ENCODE results near the gene DHODH. TPM values are rescaled to one million over a fixed set of nuclear protein-coding genes. Genes with fewer than 3 reads are reported as not detected.

DHODH gene
- total RNA-seq, 1 donor from 2014 or later: 6.2 TPM

DNA sequence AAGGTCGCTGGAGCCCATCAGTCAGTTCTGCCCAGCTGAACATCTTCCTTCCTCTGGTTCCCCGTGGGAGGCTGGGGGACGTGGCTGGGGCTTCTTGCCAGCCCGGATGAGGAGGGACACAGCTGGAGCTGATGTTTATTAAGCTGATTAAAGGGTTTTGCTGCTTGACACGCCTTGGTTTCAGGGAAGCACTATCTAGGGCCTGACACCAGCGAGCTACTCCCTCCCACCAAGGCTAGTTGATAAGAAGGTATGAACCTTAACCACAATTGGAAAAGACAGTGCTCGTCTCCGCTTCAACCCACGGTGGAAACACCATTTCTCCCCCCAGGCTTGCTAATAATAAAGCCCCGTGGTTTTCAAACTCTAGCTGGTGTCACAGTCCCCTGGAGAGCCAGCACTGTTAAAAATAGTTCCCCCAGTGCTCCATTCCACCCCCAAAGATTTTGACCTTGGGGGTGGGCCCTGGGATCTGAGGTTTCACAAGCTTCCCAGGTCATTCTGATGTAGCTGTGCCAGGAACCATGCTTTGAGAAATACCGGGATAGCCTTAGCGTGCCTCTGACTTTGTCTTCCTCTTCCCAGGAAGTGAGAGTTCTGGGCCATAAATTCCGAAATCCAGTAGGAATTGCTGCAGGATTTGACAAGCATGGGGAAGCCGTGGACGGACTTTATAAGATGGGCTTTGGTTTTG lies 5.5 kb downstream of the DHODH start:
- no peak for ATAC-seq

DNA sequence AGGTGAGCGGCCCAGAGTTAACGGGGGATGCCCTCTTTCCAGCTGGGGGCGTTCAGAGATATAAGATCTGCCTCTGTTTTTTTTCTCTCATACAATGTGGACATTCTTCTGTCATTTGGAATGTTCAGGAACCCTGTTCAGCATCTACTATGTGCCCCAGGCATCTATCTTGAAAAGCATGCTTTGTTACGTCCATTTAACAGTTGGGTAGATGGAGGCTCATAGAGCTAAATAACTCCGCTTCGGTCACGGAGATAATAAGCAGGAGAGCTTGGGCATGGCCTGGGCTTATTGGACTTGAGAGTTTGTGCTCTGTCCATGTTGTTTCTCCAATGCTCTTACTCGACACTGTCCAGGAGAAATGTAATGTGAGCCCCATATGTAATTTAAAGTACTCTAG lies 6.1 kb downstream of the DHODH start:
- no peak for ATAC-seq

DNA sequence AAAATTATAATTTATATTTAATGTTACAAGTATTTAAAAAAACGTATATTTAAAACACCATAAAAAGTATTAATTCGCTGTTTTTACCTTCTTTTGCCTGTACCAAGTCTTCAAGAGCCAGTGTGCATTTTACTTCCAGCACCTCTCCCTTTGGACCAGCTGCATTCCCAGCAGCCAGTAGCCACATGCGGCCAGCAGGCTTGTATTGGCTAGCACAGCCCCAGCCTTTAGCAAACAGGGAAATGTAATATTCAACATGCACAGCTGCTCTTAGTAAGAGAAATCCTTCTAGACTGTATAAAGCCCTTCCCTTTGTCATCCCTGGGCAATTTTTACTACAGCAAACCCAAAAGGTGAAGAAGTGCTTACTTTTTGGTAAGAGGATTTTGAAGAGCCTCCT lies 6.6 kb downstream of the DHODH start:
- peak; percentile 36 for ATAC-seq

DNA sequence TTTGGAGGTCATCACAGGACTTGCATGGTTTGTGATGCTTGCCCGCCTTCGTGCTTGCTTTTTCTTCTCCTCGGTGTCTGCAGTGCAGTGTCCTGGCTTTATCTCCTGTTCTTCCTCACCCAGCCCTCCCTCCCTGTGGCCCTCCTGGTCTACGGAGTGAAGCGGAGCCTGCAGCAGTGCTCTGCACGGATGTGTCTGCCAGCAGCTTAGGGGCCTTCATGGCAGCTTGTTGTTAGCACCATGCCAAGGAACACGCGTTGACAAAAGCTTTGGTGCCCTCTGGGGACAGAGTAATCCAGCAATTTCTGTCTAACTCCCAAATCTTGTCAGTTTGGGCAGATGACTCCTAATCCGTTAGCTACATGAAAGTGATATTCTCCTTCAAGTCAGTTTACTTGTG lies 9.9 kb downstream of the DHODH start:
- ATAC-seq: no peak

DNA sequence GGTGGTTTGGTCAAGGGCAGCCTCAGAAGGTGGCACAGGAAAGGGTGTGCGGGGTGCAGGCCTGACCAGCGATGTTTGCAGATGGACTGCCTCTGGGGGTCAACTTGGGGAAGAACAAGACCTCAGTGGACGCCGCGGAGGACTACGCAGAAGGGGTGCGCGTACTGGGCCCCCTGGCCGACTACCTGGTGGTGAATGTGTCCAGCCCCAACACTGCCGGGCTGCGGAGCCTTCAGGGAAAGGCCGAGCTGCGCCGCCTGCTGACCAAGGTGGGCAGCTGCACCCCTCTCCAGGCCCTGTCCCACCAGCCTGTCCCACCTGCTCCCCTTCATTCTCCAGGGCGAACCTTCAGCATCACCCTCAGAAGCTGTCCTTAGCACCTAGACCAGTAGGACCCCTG lies 12.5 kb downstream of the DHODH start:
- ATAC-seq: no peak

DNA sequence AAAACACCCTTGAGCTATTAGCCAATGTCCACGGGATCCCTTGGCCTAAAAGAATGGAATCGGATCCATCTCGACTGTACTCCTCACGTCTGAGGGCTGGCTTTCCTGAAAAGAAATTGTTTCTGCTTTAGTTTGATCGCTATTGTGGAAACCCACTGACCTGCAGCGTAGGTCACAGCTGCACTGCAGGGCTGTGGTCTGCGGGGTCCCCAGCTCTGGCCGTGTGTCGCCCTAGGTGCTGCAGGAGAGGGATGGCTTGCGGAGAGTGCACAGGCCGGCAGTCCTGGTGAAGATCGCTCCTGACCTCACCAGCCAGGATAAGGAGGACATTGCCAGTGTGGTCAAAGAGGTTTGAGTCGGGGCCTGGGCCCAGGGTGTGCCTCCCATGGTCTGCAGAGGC lies 13.6 kb downstream of the DHODH start:
- ATAC-seq: no peak

DNA sequence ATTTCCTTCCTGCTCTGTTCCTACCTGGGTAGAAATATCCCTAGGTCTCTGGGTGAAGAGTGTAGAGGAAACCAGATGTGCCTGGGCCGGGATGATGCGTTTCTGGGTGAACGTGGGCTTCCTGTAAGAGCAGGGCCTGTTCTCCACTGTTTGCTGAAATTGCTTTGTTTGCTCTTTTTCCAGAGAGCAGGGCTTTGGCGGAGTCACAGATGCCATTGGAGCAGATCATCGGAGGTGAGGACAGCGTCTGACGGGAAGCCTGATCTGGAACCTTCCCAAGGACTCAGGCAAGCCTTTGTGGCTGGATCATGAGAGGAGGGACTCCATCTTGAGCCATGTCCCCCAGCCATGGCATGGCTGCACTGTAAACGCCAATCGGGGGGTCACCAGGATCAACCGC lies 15.4 kb downstream of the DHODH start:
- no peak for ATAC-seq

DNA sequence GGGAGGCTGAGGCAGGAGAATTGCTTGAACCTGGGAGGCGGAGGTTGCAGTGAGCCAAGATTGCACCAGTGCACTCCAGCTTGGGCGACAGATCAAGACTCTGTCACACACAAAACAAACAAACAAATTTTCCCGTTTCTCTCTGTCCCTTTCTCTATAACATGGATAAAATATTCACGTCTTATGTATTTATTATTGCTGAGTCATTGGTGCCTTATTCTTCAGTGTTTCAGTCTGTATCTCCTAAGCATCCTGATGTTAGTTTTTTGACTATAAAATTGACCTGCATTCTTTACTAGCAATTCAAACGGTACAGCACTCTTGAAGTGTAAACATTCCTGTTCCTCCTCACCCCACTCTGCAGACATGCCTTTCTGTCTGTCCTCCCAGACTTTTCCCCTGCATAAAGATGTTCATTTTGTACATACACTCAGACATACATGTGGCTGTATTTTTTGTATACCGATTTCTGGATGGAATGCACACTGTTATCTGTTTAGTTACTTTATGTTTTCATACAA lies 16.4 kb downstream of the DHODH start:
- ATAC-seq: no peak

DNA sequence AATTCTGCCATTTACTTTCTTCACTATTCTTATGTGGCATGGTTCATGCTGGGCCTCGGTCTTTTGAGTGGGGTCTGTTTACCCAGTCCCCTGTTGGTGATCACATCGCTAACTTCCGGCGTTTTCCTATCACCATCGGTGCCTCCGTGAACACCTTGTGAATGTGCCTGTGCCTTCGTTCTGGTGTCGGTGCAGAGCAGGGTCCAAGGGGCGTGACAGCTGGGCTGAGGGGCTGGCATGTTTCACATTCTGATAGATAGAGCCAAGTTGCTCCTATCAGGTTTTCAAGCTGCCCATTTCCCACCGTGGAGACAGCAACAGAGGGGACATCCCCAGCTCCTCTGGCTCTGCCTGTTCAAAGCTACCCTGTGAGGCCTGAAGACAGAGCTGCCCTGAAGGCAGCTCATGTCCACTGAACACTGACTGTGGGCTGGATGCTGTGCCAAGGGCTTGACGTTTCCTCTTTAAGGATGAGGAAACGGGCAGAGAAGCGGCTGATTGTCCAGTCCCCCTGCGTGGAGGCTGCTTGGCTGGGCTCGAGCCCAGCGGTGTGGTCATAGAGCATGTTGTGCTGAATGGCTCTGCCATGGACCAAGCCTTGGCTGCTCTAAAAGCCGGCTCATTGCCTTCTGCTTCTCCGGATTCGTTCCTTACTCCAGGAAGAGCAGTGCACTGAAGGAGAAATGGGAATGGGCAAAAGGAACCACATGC lies 17.0 kb downstream of the DHODH start:
- ATAC-seq: no peak

DNA sequence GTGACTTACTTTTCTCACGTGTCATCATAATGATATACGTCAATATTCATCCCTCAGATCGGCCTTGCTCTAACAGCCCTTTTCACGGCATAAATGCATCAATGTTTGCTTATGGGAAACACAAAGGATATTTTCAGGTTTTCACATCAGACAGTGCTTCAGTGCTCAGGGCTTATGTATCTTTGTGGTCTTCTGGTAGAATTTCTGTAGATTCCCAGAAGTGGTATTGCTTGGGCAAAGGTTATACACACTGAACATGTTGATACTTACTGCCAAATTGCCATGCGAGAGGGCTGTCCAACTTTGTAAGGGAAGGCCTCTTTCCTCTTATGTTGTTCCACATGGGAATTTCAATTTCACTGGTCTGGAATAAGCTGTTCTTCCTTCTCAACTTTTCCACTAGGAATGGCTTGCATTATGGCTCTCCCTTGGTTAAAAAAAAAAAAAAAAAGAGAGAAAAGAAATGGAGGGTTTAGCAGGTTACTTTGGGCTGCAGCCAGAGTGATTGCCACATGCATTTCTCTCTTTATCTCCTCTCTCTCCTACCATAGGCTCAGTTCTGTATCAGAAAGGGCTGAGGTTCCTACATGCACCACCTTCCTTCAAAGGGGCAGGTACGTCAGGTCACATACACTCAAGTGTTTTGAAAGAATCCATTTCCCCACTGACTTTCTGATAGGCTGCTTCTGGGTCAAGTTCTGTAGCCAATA lies 19.3 kb downstream of the DHODH start:
- ATAC-seq: no peak

DNA sequence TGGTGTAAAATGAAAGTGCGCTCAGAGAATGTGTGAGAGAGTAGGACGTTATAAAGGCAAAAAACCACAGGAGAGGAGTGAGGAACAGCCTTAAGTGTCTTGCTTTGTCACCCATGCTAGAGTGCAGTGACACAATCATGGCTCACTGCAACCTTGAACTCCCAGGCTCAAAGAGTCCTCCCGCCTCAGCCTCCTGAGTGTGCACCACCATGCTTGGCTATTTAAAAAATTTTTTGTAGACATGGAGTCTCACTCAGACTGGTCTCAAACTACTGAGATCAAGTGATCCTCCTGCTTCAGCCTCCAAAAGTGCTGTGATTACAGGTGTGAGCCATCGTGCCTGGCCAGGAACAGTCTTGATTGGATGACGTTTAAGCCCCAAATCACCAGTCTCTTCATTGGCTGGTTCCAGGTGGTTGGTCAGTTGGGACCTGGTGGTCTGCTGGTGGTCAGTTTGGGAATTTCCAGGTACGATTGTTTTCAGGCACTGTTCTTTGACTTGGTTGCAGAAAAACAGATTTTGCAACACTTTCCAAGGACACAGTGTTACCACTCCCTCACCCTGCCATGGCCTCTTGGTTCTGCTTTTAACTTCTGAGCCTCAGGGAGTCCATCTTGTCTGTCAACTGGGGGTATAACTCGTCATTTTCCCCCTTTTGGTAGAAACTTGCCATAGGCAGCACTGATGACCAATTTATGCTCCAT lies 21.2 kb downstream of the DHODH start:
- no peak for ATAC-seq

DNA sequence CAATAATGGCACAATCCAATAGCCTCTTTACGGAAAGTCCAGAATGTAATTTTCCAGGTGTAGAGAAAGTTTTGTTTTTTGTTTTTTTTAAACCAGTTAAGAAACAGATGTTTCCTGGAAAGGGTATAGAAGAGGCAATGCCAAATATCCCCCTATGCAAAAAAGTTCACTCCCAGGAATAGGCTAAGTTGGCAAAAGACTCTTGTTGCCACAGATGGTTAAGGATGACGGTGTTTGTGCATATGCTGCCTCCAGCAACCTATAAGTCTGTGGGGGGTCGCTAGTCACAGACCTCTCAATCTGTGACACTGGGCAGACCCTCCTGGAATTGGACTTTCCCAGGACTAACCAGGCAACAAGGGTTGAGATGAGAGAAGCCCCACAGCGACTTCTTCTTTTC lies 24.9 kb downstream of the DHODH start:
- ATAC-seq: no peak

DNA sequence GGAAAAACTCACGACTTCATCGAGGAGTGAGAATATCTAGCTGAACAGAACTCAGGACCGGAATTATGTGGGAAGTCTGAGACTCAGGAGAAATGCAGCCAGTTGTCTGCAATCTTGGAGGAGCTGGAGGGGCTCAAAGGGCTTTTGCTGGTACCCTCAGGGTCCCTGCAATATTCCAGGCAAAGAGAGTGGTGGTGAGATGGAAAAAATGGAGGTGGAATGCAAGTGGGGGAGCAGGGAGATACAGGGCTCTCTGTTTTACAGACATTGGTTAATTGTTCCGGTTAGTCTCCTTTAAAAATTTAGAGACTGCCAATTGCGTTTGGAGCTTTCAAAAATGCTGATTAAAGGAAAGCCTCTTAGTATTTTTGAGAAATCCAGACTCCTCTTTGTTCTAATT lies 27.6 kb downstream of the DHODH start:
- no peak for ATAC-seq

DNA sequence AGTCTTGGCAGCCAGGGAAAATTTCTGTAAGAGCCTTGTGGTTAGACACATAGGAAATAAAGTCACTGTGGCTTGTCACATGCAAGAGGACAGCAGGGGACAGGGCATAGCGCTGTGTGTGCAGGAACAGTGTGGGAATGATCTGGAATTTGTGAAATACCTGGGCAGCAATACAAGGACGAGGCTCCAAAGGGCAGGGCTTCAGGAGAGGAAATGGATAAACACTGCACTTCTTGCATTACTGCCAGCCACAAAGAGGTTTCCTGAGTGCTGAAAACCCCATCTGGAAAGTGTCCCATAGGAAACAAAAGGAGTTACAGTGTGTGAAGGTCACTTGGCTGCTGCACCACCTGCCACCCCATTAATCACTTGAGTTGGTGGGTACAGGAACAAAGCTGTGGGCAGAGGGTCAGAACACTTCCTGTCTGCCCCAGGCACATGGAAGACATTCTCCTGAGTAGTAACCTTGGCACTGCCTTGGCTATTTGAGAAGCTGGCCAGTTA lies 33.7 kb downstream of the DHODH start:
- peak; percentile 22 for ATAC-seq

DNA sequence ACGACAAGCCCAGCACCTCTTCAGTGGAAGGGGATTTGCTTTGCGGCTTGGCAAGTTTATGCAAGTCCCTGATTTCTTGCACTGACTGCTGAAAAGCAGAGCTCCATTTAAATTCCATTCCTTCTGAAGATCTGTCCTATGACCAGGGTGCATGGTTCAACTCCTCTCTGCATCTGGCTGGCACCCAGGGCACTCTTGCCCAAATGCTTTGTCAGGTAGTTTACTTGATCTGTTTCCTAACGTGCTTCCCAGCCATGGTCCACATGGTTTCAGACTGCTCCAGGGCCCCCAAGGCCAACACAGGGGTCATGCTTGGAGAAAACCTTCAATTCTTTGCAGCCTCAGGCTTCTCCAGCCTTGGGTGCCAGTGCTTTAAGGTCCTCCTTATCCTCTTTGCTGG lies 34.5 kb downstream of the DHODH start:
- ATAC-seq: no peak

DNA sequence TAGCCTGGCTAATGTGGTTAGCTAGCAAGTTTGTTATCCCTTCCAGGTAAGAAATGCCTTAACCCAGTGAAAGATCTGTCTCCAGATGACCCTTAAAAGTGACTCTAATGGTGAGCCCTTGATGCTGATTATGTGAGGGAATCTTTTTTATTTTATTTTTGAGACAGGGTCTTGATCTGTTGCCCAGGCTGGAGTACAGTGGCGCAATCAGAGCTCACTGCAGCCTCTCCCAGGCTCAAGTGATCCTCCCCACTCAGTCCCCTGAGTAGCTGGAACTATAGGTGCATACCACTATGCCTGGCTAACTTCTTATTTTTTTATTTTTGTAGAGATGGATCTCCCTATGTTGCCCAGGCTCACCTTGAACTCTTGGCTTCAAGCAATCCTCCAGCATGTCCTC lies 35.0 kb downstream of the DHODH start:
- no peak for ATAC-seq

DNA sequence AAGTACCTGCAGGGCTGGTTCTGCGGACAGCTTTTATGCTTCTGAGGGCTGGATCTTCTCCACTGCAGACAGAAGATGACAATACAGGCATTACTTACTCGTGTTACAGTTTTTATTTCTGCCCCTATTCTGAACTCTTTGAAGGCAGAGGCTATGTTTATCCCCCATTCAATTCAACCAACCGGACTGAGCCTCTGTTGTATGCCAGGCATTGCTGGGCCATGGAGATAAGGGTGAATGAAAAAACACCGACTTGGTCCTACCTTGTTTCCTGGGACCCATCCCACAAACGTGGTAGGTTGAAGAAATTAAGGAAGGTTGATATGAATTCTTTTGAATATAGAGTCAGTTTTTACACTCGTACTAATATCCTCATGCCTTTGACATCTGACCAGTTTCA lies 35.8 kb downstream of the DHODH start:
- no peak for ATAC-seq

DNA sequence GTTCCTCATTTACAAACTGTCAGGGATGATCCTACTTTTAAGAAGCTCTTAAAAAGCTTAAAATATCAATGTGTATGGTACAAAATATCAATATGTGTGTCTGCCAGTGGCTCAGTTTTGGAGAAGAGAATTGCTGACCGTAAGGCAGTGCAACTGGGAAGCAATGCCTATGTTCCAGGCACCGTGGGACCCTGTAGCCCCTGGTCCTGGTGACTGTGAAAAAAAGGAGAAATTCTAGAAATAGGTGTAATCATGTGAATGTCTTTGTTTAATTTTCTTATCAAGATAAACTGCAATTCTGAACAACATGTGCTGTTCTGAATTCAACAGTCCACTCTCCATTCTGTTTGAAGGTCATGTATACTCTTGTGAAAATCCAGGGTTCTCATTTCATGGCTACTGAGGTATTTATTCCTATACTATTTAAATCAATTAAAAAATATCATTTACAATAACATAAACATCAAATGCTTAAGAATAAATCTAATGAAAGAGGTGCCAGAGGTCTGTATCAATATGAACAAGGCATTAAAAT lies 36.3 kb downstream of the DHODH start:
- no peak for ATAC-seq

DNA sequence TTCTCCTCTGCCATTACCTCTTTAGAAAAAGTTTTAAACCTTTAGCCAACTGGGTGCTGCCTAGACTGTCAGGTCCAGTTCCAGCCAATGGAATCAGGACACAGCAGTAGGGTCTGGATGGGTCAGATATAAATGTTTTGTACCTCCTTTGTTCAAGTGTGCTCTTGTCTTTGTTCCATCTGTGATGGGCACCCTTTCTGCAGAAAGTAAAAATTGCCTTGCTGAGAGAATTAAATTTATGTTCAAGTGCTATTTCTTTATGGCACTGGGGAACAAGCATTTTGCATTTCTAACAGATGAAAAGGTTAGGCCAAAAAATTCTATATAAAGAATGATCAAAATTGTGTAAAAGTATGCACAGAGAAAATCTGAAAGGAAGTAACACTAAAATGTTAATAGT lies 40.6 kb downstream of the DHODH start:
- ATAC-seq: no peak

DNA sequence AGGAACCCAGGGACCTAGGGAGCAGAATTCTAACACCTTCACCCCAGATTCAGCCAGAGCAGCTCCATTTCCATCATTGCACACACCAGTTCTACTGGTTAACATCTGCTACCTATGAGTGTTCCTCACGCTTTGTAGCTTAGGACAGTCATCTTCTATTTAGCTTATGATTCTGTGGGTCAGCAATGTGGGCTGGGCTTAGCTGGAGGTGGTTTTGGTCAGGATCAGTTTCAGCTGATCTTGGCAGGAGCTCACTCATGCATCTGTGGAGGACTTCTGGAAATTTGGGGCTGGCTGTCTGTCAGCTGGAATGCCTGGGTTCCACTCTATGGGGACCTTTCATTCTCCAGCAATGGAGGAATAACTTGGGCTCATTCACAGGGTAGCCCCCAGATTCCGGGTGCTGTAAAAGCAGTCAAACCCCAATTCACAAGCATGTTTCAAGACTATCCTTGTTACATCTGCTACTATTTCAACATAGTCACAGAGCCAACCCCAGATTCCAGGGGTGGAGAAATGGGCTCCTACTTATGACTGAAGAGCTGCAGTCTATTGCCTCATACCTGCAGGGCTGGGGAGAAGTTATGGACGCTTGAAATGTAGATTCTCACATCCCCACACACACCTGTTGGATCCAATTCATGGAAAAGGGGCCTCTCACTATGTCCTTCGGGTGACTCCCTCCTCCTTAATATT lies 42.4 kb downstream of the DHODH start:
- ATAC-seq: peak; percentile 81

DNA sequence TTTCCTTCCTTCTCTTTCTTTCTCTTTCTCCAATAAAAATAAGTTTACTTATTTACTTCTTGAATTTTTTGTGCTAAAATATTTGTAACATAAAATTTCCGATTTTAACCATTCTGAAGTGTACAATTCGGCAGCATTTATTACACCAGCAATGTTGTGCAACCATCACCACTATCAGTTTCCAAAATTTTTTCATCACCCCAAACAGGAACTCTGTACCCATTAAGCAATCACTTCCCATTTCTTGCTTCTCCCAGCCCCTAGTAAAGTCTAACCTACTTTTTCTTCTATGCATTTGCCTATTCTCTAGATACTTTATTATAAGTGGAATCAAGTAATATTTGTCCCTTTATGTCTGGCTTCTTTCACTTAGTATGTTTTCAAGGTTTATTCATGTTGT lies 43.3 kb downstream of the DHODH start:
- ATAC-seq: no peak

Measured in esophagus mucosa (tissue), 1 donor.